Lower leg skin (tissue), 4 donors: ENCODE data around the gene PIGQ. TPM values are rescaled to one million over a fixed set of nuclear protein-coding genes. Genes with fewer than 3 reads are reported as not detected.

Source experiments
- DNase-seq, 2 donors: peaks; one replicate each; pipeline ENCODE4 v3.0.0-alpha.2; 2019; ENCODE audit warnings: low spot score in 2 of 2
- H3K4me3 ChIP-seq: fragments of 200-600 bp; sonication (generic); 2 replicates; pipeline ENCODE4 v1.5.1; 2017; ENCODE audit warnings: mild to moderate bottlenecking, low read depth; ENCODE audit not compliant: poor library complexity, severe bottlenecking
- POLR2A ChIP-seq, 2 donors: fragments of 450-650 bp; IDR thresholded peaks; one replicate each; pipeline ENCODE4 v1.6.1; 2016 to 2017; ENCODE audit warnings: antibody characterized with exemption in 2 of 2, mild to moderate bottlenecking in 1 of 2, moderate library complexity in 1 of 2
- WGBS, 2 donors: methylation state at CpG; one replicate each; pipeline ENCODE4 v1.1.5; 2018; 5-methylcytosine and 5-hydroxymethylcytosine counted together
- intact Hi-C: fragments of 100-400 bp; cut with DNase I; formaldehyde crosslinking; loops from one replicate; pipeline ENCODE4 v1.15.0; 2023; ENCODE audit warnings: low total_unique reads
- total RNA-seq, 4 donors: library from RNA; depleted of rRNA; stranded (reverse); fragments of >200 nt; gene quantifications; one replicate each; pipeline ENCODE4 v1.1.0, GENCODE V29; 2016
- TF ChIP-seq, protein P1 (sequence below), 3 donors: fragments of 450-650 bp; IDR thresholded peaks; one replicate each; pipeline ENCODE4 v1.5.1; 2016; ENCODE audit warnings: antibody characterized with exemption in 3 of 3, mild to moderate bottlenecking in 3 of 3, moderate library complexity in 2 of 3

The PIGQ gene
- total RNA-seq, 4 donors from 2014 or later: 33.2 to 46.1 (median 43.5) TPM

GRCh38 chr16:561413-561794 is 8.4 kb upstream of the PIGQ start:
- no peak for TF ChIP-seq POLR2A (IDR thresholded peaks at IDR 0.05)
- TF ChIP-seq, protein P1, sequence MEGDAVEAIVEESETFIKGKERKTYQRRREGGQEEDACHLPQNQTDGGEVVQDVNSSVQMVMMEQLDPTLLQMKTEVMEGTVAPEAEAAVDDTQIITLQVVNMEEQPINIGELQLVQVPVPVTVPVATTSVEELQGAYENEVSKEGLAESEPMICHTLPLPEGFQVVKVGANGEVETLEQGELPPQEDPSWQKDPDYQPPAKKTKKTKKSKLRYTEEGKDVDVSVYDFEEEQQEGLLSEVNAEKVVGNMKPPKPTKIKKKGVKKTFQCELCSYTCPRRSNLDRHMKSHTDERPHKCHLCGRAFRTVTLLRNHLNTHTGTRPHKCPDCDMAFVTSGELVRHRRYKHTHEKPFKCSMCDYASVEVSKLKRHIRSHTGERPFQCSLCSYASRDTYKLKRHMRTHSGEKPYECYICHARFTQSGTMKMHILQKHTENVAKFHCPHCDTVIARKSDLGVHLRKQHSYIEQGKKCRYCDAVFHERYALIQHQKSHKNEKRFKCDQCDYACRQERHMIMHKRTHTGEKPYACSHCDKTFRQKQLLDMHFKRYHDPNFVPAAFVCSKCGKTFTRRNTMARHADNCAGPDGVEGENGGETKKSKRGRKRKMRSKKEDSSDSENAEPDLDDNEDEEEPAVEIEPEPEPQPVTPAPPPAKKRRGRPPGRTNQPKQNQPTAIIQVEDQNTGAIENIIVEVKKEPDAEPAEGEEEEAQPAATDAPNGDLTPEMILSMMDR (IDR thresholded peaks at IDR 0.05): no peak
- 66 to 80% methylated on average over 7 to 12 of the region's 15 CpGs for WGBS, 2 donors
- intact Hi-C loops: no loop called here
- H3K4me3 ChIP-seq: no peak overlapping the region
- DNase-seq: no peak

DNA sequence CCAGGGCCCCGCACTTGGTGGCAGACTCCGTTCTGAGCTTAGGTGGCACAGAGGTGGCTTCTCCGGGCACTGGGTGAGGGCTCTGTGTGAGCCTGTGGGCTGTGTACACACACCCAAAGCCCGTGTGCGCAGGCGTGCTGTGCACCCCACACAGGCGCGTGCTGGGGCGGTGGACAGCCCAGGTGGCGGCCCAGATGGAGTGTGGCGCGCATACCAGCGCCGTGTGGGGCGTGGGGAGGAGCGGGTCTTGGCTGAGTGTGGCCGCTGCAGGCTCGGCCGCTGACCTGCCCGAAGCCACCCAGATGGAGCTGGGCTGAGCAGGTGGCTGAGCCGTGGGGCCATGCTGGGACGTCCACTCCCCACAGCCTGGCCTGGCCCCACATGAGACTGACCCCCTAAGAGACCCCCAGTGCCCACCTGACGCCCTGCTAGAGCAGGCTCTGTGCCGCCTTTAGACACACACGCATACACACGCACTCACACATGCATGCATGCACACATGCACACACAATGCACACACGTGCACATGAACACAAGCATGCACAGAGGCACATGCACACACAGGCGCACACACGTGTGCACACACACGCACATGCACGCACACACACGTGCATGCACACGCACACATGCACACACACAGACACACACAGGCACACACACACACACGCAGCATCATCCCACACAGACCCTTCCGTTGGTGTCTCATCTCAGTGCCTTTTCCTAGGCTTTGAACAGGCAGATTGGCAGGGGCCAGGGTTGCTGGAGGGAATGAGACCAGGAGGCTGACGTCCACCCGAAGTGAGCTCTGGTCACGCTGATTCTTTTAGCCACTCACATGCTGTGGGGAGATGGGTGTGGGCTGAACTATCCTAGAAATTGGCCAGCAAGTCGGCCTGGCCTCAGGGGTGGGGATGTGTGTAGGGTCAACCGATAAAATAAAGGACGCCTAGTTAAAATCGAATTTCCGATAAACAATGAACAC is 7.5 kb upstream of the PIGQ start:
- no peak overlapping the region for H3K4me3 ChIP-seq
- intact Hi-C loops: no loop called here
- WGBS, 2 donors: 70 to 80% methylated on average over 34 to 41 of the region's 43 CpGs

GRCh38 chr16:563072-563644 is 6.6 kb upstream of the PIGQ start:
- no peak for DNase-seq
- intact Hi-C loops: no loop called here
- 82 to 83% methylated on average over 29 to 30 of the region's 30 CpGs for WGBS, 2 donors
- H3K4me3 ChIP-seq: no peak overlapping the region
- TF ChIP-seq POLR2A (IDR thresholded peaks at IDR 0.05): no peak
- TF ChIP-seq, protein P1 (IDR thresholded peaks at IDR 0.05): no peak

More for the DNA sequence above, 7.5 kb upstream of the PIGQ start:
- TF ChIP-seq, protein P1 (IDR thresholded peaks at IDR 0.05): no peak
- TF ChIP-seq POLR2A (IDR thresholded peaks at IDR 0.05): no peak
- no peak for DNase-seq

DNA sequence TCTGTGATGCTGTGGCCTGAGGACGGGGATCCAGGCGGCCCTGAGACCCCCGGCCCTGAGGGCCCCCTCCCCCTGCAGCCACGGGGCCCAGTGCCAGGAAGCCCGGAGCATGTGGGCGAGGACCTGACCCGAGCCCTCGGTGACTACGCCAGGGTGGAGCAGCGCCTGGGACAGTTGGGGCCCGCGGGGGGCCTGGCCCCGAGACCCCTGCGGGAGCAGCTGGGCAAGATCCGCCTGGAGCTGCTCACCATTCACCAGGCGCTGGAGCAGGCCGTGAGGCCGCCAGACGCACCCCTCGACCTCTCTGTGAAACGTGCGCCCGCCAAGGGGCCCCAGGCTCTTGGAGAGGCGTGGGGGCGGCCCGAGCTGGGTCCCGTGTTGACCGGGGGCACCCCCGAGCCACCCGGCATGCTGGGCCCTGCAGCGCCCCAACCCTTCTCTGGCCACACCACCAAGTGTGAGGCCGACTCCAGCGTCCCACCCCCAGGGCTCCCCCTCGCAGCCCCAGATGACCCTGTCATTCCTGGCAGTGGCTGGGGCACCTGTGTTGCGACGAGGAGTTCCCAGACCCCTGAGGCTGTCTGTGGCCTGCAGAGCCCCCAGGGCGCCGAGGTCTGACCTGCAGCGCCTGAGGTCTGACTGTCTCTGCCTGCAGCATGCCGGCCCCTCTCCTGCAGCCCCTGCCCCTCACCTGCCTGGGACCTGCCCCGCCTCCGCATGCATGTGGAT is 4.9 kb upstream of the PIGQ start:
- no peak for TF ChIP-seq POLR2A (IDR thresholded peaks at IDR 0.05)
- TF ChIP-seq, protein P1 (IDR thresholded peaks at IDR 0.05): no peak
- H3K4me3 ChIP-seq: no peak overlapping the region

DNA sequence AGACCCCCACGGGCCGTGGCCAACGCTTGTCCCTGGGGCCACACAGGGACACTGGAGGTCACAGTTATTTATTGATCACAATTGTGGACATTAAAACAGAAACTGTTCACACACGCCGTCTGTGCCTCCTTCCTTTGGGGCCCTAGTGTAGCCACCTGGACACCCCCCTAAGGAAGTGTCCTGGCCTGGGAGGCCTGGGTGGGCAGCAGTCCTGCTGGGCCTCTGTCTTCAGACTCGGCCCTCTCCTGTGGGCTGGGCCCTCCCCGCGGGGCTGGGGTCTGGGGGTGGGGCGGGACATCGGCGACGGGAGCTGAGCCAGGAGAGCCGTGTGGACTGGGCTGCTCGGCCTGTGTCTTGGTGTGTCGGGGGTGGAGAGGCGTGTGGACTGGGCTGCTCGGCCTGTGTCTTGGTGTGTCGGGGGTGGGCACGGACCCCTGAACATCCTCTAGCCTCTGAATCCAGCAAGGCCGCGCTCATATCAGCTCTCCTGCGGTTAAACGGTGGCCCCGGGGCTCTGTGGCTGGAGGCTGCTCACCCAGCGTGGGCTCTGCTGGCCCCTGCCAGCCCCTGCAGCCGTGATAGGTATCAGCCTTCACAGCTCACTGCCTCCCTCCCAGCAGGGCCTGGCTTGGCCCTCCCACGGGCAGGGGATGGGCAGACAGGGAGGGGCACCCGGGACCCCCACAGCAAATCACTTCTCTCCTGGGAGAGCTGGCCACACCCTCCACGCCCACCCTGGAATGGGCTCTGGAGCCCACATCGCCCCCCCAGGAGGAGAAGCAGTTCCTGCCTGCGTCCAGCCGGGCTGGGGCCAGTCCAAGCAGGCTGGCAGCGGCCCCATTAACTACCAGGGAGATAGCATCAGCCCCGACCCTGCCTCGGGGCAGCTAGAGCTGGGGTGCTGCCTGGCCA is 4.1 kb upstream of the PIGQ start:
- no peak overlapping the region for H3K4me3 ChIP-seq
- TF ChIP-seq, protein P1 (IDR thresholded peaks at IDR 0.05): no peak
- TF ChIP-seq POLR2A (IDR thresholded peaks at IDR 0.05): no peak
- 58% methylated on average over 9 to 29 of the region's 35 CpGs for WGBS, 2 donors
- intact Hi-C loops: no loop called here
- no peak for DNase-seq

More for the DNA sequence above, 4.9 kb upstream of the PIGQ start:
- WGBS, 2 donors: 76 to 81% methylated on average over 21 to 22 of the region's 42 CpGs
- intact Hi-C loops: no loop called here
- DNase-seq: no peak
